B cell (primary cell): Measurements from ENCODE around the gene IQSEC3. TPM values are rescaled to one million over a fixed set of nuclear protein-coding genes. Genes with fewer than 3 reads are reported as not detected.
"Not testable (repeated sequence)": the region's sequence is repeated elsewhere in the genome, so short reads cannot be mapped to it uniquely, and the experiment has no call there.

ENCODE experiments used
- ATAC-seq: fragments of 200-7000 bp; cut with Tn5 transposase; one replicate; pipeline ENCODE4 v1.10.0; 2021; ENCODE audit warnings: low read depth, mild to moderate bottlenecking, moderate number of reproducible peaks, moderate library complexity
- CTCF ChIA-PET: fragments of 350-600 bp; sonication (Branson Sonifier 250); formaldehyde crosslinking; loops from one replicate; lab custom pipeline; 2021; ENCODE audit warnings: antibody characterized with exemption, inconsistent platforms; lab: Charles Lee
- POLR2A ChIA-PET: fragments of 350-600 bp; sonication (Branson Sonifier 250); formaldehyde crosslinking; loops from one replicate; lab custom pipeline; 2021; ENCODE audit warnings: antibody characterized with exemption; lab: Charles Lee
- DNase-seq: peaks from one replicate; pipeline ENCODE4 v3.0.0; 2013
- H2AFZ ChIP-seq: 2 replicates; pipeline ENCODE4 v1.6.1; 2012; ENCODE audit warnings: mild to moderate bottlenecking, low read depth, low read length; ENCODE audit not compliant: insufficient read depth, poor library complexity, severe bottlenecking
- H3K27ac ChIP-seq, 2 donors: 1 replicate in 1 of 2; 2 replicates in 1 of 2; pipeline ENCODE4 v1.5.1; 2012 to 2013; ENCODE audit warnings: low read length in 2 of 2, mild to moderate bottlenecking in 2 of 2, moderate library complexity in 1 of 2
- H3K27me3 ChIP-seq, 4 experiments: fragments of 200-600 bp in 1 of 4; sonication (generic) in 1 of 4; replicated peaks in 1 of 4; 1 replicate in 2 of 4; 2 replicates in 2 of 4; pipeline versions ENCODE4 v1.6.1 to v1.7.0; 2013 to 2016; ENCODE audit warnings: low read length in 3 of 4, mild to moderate bottlenecking in 2 of 4, mixed read lengths in 1 of 4, moderate library complexity in 1 of 4; ENCODE audit not compliant: insufficient read depth in 4 of 4, control insufficient read depth in 3 of 4; ENCODE audit errors: control extremely low read depth in 1 of 4
- H3K36me3 ChIP-seq, 2 experiments: replicated peaks in 1 of 2; 1 replicate in 1 of 2; 2 replicates in 1 of 2; pipeline versions ENCODE4 v1.6.1 to v1.7.1; 2013; ENCODE audit warnings: low read length in 1 of 2; ENCODE audit not compliant: insufficient read depth in 2 of 2, control insufficient read depth in 1 of 2; ENCODE audit errors: control extremely low read depth in 1 of 2, extremely low read depth in 1 of 2
- H3K4me1 ChIP-seq, 2 donors: fragments of 200-600 bp in 1 of 2; sonication (generic) in 1 of 2; 1 replicate in 1 of 2; 2 replicates in 1 of 2; pipeline versions ENCODE4 v1.5.1 to v1.6.1; 2013 to 2017; ENCODE audit warnings: low read length in 2 of 2; ENCODE audit not compliant: control insufficient read depth in 2 of 2, insufficient read depth in 2 of 2
- H3K4me2 ChIP-seq: replicated peaks from 2 replicates; pipeline ENCODE3; 2012; ENCODE audit warnings: mild to moderate bottlenecking, low read depth, low read length; ENCODE audit not compliant: poor library complexity, severe bottlenecking
- H3K4me3 ChIP-seq, 5 experiments: fragments of 200-600 bp in 1 of 5; sonication (generic) in 1 of 5; 1 replicate in 3 of 5; 2 replicates in 2 of 5; pipeline versions ENCODE4 v1.5.1 to v1.7.0; 2011 to 2016; ENCODE audit warnings: low read length in 4 of 5, mild to moderate bottlenecking in 4 of 5, low read depth in 2 of 5, control low read depth in 1 of 5, moderate library complexity in 1 of 5; ENCODE audit not compliant: insufficient read depth in 1 of 5; ENCODE audit errors: control extremely low read depth in 1 of 5, extremely low read depth in 1 of 5
- H3K79me2 ChIP-seq: fragments of 200-600 bp; sonication (generic); one replicate; pipeline ENCODE4 v1.6.0; 2016; ENCODE audit warnings: low read length; ENCODE audit not compliant: control insufficient read depth, insufficient read depth
- H3K9ac ChIP-seq: fragments of 200-600 bp; sonication (generic); 2 replicates; pipeline ENCODE4 v1.6.1; 2017; ENCODE audit warnings: mild to moderate bottlenecking, low read length, moderate library complexity
- H3K9me3 ChIP-seq, 3 donors: one replicate each; pipeline versions ENCODE4 v1.6.1 to v1.7.1; 2013; ENCODE audit warnings: low read length in 2 of 3; ENCODE audit not compliant: control insufficient read depth in 2 of 3, insufficient read depth in 1 of 3; ENCODE audit errors: control extremely low read depth in 1 of 3
- H4K20me1 ChIP-seq: 2 replicates; pipeline ENCODE4 v1.6.0; 2012; ENCODE audit warnings: mild to moderate bottlenecking, low read length; ENCODE audit not compliant: insufficient read depth, control insufficient read depth, poor library complexity, severe bottlenecking
- H3K27ac Mint-ChIP-seq: one replicate; pipeline ENCODE4 v1.8.0; 2021; ENCODE audit warnings: mixed read lengths
- H3K27me3 Mint-ChIP-seq: one replicate; pipeline ENCODE4 v1.8.0; 2021; ENCODE audit warnings: mixed read lengths
- H3K4me1 Mint-ChIP-seq: one replicate; pipeline ENCODE4 v1.8.0; 2021; ENCODE audit warnings: mixed read lengths
- H3K4me3 Mint-ChIP-seq: one replicate; pipeline ENCODE4 v1.8.0; 2021; ENCODE audit warnings: mixed read lengths
- H3K9me3 Mint-ChIP-seq: one replicate; pipeline ENCODE4 v1.8.0; 2022; ENCODE audit warnings: mixed read lengths; ENCODE audit not compliant: insufficient read depth
- CTCF ChIP-seq: fragments of 200-600 bp; IDR thresholded peaks from one replicate; pipeline ENCODE4 v1.8.0; 2022; ENCODE audit warnings: antibody characterized with exemption, mild to moderate bottlenecking
- EZH2 ChIP-seq: IDR thresholded peaks from 2 replicates; pipeline ENCODE4 v1.6.1; 2012; ENCODE audit warnings: borderline replicate concordance, low read depth, mild to moderate bottlenecking, moderate library complexity, low read length; ENCODE audit not compliant: insufficient read depth, poor library complexity, severe bottlenecking
- WGBS: methylation state at CpG from one replicate; pipeline ENCODE4 v1.1.5; 2013; ENCODE audit warnings: missing lambda C conversion rate; ENCODE audit not compliant: insufficient coverage; 5-methylcytosine and 5-hydroxymethylcytosine counted together
- intact Hi-C: fragments of 100-400 bp; cut with micrococcal nuclease; formaldehyde crosslinking; loops from one replicate; pipeline ENCODE4 v1.10.0; 2022
- polyA plus RNA-seq: library from polyadenylated mRNA; depleted of rRNA; stranded (reverse); fragments of >200 nt; gene quantifications from 2 replicates; pipeline ENCODE4 v1.2.3, GENCODE V29; 2012
- total RNA-seq, 2 donors: library from RNA; stranded (reverse); fragments of 120-200 nt in 1 of 2; gene quantifications; 1 replicate in 1 of 2; 2 replicates in 1 of 2; pipeline versions ENCODE4 v1.2.3 to v1.2.4, GENCODE V29; 2013 to 2022

The IQSEC3 gene
- total and polyA plus RNA-seq, 2 donors (not counting 1 experiment from before 2014, with no cell fraction given) = 0.01 to 1.8 TPM

GRCh38 chr12:187986-188909 lies 121.7 kb downstream of the IQSEC3 start:
- peak overlapping the region; percentile 74 for H2AFZ ChIP-seq

GRCh38 chr12:188910-189621 lies 122.5 kb downstream of the IQSEC3 start:
- peaks cover 0 to 11% (median 0%) of the 10 kb centered on the region in 4 experiments for H3K27me3 ChIP-seq
- TF ChIP-seq CTCF = peak; percentile 36
- TF ChIP-seq EZH2 = no peak
- H3K4me1 Mint-ChIP-seq = peaks cover 3% of the 10 kb centered on the region
- intact Hi-C loops = no loop called here
- no peaks in the 10 kb centered on the region for H4K20me1 ChIP-seq
- no peaks in the 10 kb centered on the region for H3K79me2 ChIP-seq
- CTCF ChIA-PET = no interaction called here
- no peaks in the 10 kb centered on the region for H3K9me3 Mint-ChIP-seq
- H3K27me3 Mint-ChIP-seq = peaks cover 43% of the 10 kb centered on the region
- H3K4me2 ChIP-seq = peak overlapping the region; percentile 77
- ATAC-seq = no peak
- H3K27ac Mint-ChIP-seq = no peak overlapping the region
- POLR2A ChIA-PET = no interaction called here
- DNase-seq = peak; percentile 24
- no peak overlapping the region for H3K27ac ChIP-seq
- H3K9me3 ChIP-seq = peaks cover 0 to 2% (median 0%) of the 10 kb centered on the region in 3 donors
- peak overlapping the region; percentile 74 for H3K4me3 Mint-ChIP-seq
- no peaks in the 10 kb centered on the region for H3K36me3 ChIP-seq
- H3K4me1 ChIP-seq = peaks cover 4 to 11% of the 10 kb centered on the region in 2 donors
- peak overlapping the region; percentile 19 for H3K9ac ChIP-seq
- 17% methylated on average over 51 of the region's 52 CpGs for WGBS
- H2AFZ ChIP-seq = peak overlapping the region; percentile 74
- peak overlapping the region in 3 of 5 experiments; percentile 39 to 47 (median 40) for H3K4me3 ChIP-seq

More at GRCh38 chr12:187986-188909, 121.7 kb downstream of the IQSEC3 start:
- H3K79me2 ChIP-seq, H3K36me3 ChIP-seq, H3K27ac Mint-ChIP-seq, CTCF ChIA-PET, H3K4me1 Mint-ChIP-seq, DNase-seq, H3K9me3 Mint-ChIP-seq, intact Hi-C loops, H3K9me3 ChIP-seq, ATAC-seq, POLR2A ChIA-PET, H3K27ac ChIP-seq, H4K20me1 ChIP-seq: not testable (repeated sequence)
- H3K4me1 ChIP-seq = peaks cover 4 to 11% of the 10 kb centered on the region in 2 donors
- peaks cover 0 to 11% (median 0%) of the 10 kb centered on the region in 4 experiments for H3K27me3 ChIP-seq
- peaks cover 43% of the 10 kb centered on the region for H3K27me3 Mint-ChIP-seq
- peak overlapping the region; percentile 19 for H3K9ac ChIP-seq
- WGBS = 99% methylated on average over 28 of the region's 53 CpGs
- H3K4me3 Mint-ChIP-seq = peak overlapping the region; percentile 74
- peak overlapping the region; percentile 77 for H3K4me2 ChIP-seq
- H3K4me3 ChIP-seq = peak overlapping the region in 3 of 5 experiments; percentile 39 to 47 (median 40)
